Activated T-helper 1 cell treated with anti-CD3 and anti-CD28 coated beads, Interleukin-12 subunit alpha, Interleukin-12 subunit beta, Interleukin-2, Interleukin-4 antibody, amounts not matched to agents 30 ng/mL and 10 ng/mL and 1 ng/mL, durations not matched to agents 14 hours and 24 hours and 36 hours (primary cell): ENCODE data around the gene UXS1. TPM values are rescaled to one million over a fixed set of nuclear protein-coding genes. Genes with fewer than 3 reads are reported as not detected.

Experiments used
- DNase-seq: peaks from one replicate; pipeline ENCODE4 v3.0.0; 2021; ENCODE audit warnings: low spot score
- H3K27ac Mint-ChIP-seq: one replicate; pipeline ENCODE4 v1.8.0; 2021; ENCODE audit warnings: mild to moderate bottlenecking, mixed read lengths
- H3K27me3 Mint-ChIP-seq: one replicate; pipeline ENCODE4 v1.8.0; 2022; ENCODE audit warnings: mild to moderate bottlenecking, moderate library complexity, mixed read lengths; ENCODE audit not compliant: insufficient read depth
- H3K36me3 Mint-ChIP-seq: one replicate; pipeline ENCODE4 v1.8.0; 2021; ENCODE audit warnings: low read depth, mixed read lengths
- H3K4me1 Mint-ChIP-seq: one replicate; pipeline ENCODE4 v1.8.0; 2021; ENCODE audit warnings: low read depth, mixed read lengths
- H3K4me3 Mint-ChIP-seq: one replicate; pipeline ENCODE4 v1.8.0; 2021; ENCODE audit warnings: mild to moderate bottlenecking, moderate library complexity, mixed read lengths
- H3K9me3 Mint-ChIP-seq: one replicate; pipeline ENCODE4 v1.8.0; 2021; ENCODE audit warnings: mixed read lengths
- intact Hi-C: fragments of 100-400 bp; cut with micrococcal nuclease; formaldehyde crosslinking; loops from one replicate; pipeline ENCODE4 v1.15.1; 2024
- total RNA-seq: library from RNA; stranded (reverse); gene quantifications from 2 replicates; pipeline ENCODE4 v1.2.3, GENCODE V29; 2022

The UXS1 gene
- total RNA-seq, 1 donor from 2014 or later = 36.7 TPM

- intact Hi-C loops = no loop called here
- Mint-ChIP-seq H3K4me1 (peaks cover 8% of the 10 kb centered on the region), H3K27me3 (peaks cover 39% of the 10 kb centered on the region), H3K27ac (no peak overlapping the region), H3K36me3 (no peaks in the 10 kb centered on the region), H3K9me3 (no peaks in the 10 kb centered on the region), H3K4me3 (peak overlapping the region; percentile 32)
- no peak for DNase-seq
Measured at GRCh38 chr2:106065268-106065982, 128.7 kb downstream of the UXS1 start.

DNA sequence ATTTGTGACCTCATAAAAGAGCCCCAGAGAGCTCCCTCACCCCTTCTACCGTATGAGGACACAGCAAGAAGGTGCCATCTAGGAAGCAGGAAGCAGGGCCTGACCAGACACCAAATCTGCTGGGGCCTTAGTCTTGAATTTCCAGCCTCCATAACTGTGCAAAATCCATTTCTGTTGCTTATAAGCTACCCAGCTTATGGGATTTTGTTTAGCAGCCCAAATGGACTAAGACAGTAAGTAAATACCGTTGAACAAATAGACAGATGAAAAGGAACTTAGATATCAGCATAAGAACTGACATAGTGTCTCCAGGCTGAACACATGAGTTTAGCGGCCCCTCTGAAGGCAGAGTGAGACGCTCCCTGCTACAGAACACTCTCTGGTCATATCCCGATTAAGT is 130.9 kb downstream of the UXS1 start:
- intact Hi-C loops = no loop called here
- Mint-ChIP-seq H3K4me1 (peaks cover 20% of the 10 kb centered on the region), H3K9me3 (peaks cover 3% of the 10 kb centered on the region), H3K27ac (no peak overlapping the region), H3K36me3 (no peaks in the 10 kb centered on the region), H3K4me3 (no peak overlapping the region), H3K27me3 (peaks cover 22% of the 10 kb centered on the region)
- DNase-seq = no peak

DNA sequence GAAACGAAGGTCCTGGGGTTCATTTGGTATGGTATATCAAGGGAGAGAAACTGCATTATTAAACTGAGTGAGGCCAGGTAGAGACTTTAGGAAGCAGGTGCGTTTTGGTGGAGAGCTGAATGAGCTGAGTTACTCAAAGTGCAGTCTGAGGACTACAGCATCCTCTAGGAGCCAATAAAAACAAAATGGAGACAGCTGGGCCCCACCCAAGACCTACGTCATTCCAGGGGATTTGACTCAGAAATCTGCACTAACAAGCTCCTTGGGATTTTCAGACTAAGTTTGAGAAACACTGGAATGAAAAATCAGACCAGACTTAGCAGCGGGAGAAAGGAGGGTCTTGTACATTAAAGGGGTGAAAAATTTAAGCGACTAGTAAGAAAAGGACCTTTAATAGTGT is 131.5 kb downstream of the UXS1 start:
- intact Hi-C loops = no loop called here
- H3K9me3 Mint-ChIP-seq = peaks cover 3% of the 10 kb centered on the region
- H3K27me3 Mint-ChIP-seq = peaks cover 17% of the 10 kb centered on the region
- no peak for DNase-seq
- no peaks in the 10 kb centered on the region for H3K36me3 Mint-ChIP-seq
- no peak overlapping the region for H3K4me3 Mint-ChIP-seq
- H3K4me1 Mint-ChIP-seq = peaks cover 22% of the 10 kb centered on the region
- no peak overlapping the region for H3K27ac Mint-ChIP-seq

- Mint-ChIP-seq H3K27ac (no peak overlapping the region), H3K4me3 (no peak overlapping the region), H3K9me3 (peaks cover 3% of the 10 kb centered on the region), H3K27me3 (peaks cover 17% of the 10 kb centered on the region), H3K4me1 (peaks cover 30% of the 10 kb centered on the region), H3K36me3 (no peaks in the 10 kb centered on the region)
- intact Hi-C loops = no loop called here
- no peak for DNase-seq
Measured at GRCh38 chr2:106061611-106062349, 132.3 kb downstream of the UXS1 start.

DNA sequence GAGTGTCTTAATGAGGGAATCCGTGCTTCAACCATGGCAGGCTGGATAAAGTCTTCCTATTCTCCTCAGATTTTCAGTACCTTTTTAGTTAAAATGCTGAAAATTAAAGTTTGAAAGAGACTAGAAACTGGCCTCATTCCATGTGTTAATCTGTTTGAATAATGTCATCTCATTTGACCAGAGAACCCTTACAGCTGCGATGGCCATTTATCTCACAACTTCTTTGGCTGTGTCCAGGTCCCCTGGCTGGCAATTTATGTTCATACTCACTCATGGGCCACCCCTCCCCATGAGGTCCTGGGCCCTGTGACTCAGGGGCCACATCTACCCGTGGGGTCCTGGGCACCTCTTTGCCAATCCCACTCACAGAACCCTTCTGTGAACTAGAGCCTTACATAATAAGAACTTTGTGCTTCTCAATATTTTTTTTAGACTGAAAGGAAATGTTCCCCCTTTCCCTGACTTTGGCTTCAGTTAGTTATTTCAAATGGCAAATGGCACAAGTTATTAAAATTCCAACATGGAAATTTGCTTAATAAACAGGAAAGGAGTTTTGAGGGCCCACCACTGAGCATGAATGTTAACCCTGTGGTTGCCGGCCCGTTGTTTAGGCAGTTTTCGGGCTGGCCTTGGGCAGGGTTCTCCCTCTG is 134.6 kb downstream of the UXS1 start:
- DNase-seq = no peak
- intact Hi-C loops = no loop called here
- H3K9me3 Mint-ChIP-seq = peaks cover 3% of the 10 kb centered on the region
- H3K36me3 Mint-ChIP-seq = no peaks in the 10 kb centered on the region
- H3K27ac Mint-ChIP-seq = no peak overlapping the region
- no peak overlapping the region for H3K4me3 Mint-ChIP-seq
- peaks cover 41% of the 10 kb centered on the region for H3K4me1 Mint-ChIP-seq
- no peaks in the 10 kb centered on the region for H3K27me3 Mint-ChIP-seq

GRCh38 chr2:106058469-106059137 is 135.5 kb downstream of the UXS1 start:
- Mint-ChIP-seq H3K4me1 (peaks cover 48% of the 10 kb centered on the region), H3K4me3 (no peak overlapping the region), H3K36me3 (no peaks in the 10 kb centered on the region), H3K27ac (no peak overlapping the region), H3K27me3 (no peaks in the 10 kb centered on the region), H3K9me3 (peaks cover 3% of the 10 kb centered on the region)
- intact Hi-C loops = no loop called here
- DNase-seq = no peak

DNA sequence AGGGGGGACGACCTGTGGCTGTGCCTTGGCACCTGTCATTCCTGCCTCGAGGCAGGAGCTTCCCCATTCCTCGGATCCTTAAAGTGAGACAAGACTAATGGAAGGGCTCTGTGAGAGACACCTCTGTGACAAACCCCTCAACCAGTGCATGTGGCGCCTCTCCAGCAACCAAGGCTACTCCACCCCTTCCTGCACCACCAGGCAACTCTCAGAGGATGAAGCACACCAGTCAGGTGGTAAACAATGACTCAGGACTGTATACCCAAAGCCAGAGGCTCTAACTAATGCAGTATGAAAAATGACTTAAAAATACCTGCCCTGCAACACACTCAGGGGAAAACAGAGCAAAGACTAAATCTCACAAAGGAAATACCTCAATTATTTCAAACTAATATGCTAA is 136.9 kb downstream of the UXS1 start:
- H3K4me3 Mint-ChIP-seq = peak overlapping the region; percentile 50
- H3K9me3 Mint-ChIP-seq = peaks cover 3% of the 10 kb centered on the region
- no peaks in the 10 kb centered on the region for H3K27me3 Mint-ChIP-seq
- H3K36me3 Mint-ChIP-seq = no peaks in the 10 kb centered on the region
- peak; percentile 26 for DNase-seq
- peak overlapping the region; percentile 45 for H3K27ac Mint-ChIP-seq
- intact Hi-C loops = no loop called here
- H3K4me1 Mint-ChIP-seq = peaks cover 58% of the 10 kb centered on the region

- Mint-ChIP-seq H3K4me3 (no peak overlapping the region), H3K9me3 (peaks cover 2% of the 10 kb centered on the region), H3K27me3 (no peaks in the 10 kb centered on the region), H3K4me1 (peaks cover 63% of the 10 kb centered on the region), H3K27ac (no peak overlapping the region), H3K36me3 (no peaks in the 10 kb centered on the region)
- no peak for DNase-seq
- intact Hi-C loops = no loop called here
Measured at GRCh38 chr2:106054880-106055655, 139.0 kb downstream of the UXS1 start.

DNA sequence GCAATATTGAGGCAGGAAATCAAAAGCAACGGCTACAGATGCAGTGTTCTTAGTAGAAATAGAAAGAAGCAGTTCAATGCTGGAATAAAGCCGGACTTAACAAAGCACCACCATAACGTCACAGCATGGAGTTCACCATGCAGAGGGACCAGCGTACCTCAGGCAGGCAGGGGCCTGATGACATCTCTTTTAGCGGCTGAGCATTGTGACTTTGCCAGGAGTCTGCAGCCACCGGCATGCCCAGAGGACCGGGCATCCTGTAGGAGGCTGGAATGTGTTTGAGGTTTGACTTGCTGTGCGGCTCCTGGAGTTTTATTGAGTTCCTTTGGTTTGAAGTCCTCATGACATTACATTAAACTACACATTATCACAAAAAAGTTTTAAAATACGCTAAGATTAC is 139.8 kb downstream of the UXS1 start:
- intact Hi-C loops = no loop called here

GRCh38 chr2:106053581-106053980 is 140.5 kb downstream of the UXS1 start:
- H3K4me3 Mint-ChIP-seq = no peak overlapping the region
- no peak overlapping the region for H3K27ac Mint-ChIP-seq
- H3K36me3 Mint-ChIP-seq = no peaks in the 10 kb centered on the region
- intact Hi-C loops = no loop called here
- peaks cover 54% of the 10 kb centered on the region for H3K4me1 Mint-ChIP-seq
- DNase-seq = no peak
- H3K27me3 Mint-ChIP-seq = no peaks in the 10 kb centered on the region
- H3K9me3 Mint-ChIP-seq = no peaks in the 10 kb centered on the region

More for the DNA sequence above, 139.8 kb downstream of the UXS1 start:
- Mint-ChIP-seq H3K9me3 (no peaks in the 10 kb centered on the region), H3K4me3 (no peak overlapping the region), H3K27ac (no peak overlapping the region), H3K36me3 (no peaks in the 10 kb centered on the region), H3K4me1 (peaks cover 62% of the 10 kb centered on the region), H3K27me3 (no peaks in the 10 kb centered on the region)
- no peak for DNase-seq

DNA sequence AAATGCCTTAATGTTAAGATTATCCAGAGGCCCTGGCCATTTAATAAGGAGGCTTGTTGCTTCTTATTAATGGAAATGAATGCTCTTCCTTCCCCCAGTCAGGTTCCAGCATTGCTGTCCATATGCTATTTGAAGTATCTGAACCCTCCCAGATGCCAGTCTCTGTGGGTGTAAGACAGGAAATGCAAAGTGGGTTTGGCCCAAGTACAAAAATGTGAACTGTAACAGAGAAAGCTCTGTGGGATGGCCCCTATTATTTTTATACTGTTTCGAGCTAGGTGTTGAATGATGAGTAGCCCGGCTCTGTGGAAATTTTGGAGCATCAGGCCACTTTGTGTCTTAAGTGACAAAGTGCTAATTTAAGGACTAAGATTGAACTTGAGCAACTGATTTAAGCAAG is 141.0 kb downstream of the UXS1 start:
- H3K36me3 Mint-ChIP-seq = no peaks in the 10 kb centered on the region
- intact Hi-C loops = no loop called here
- H3K27ac Mint-ChIP-seq = no peak overlapping the region
- H3K27me3 Mint-ChIP-seq = no peaks in the 10 kb centered on the region
- H3K9me3 Mint-ChIP-seq = no peaks in the 10 kb centered on the region
- H3K4me1 Mint-ChIP-seq = peaks cover 50% of the 10 kb centered on the region
- no peak for DNase-seq
- no peak overlapping the region for H3K4me3 Mint-ChIP-seq

- no peaks in the 10 kb centered on the region for H3K4me1 Mint-ChIP-seq
- H3K4me3 Mint-ChIP-seq = no peak overlapping the region
- no peak for DNase-seq
- H3K27ac Mint-ChIP-seq = no peak overlapping the region
- intact Hi-C loops = no loop called here
- no peaks in the 10 kb centered on the region for H3K36me3 Mint-ChIP-seq
- no peaks in the 10 kb centered on the region for H3K9me3 Mint-ChIP-seq
- H3K27me3 Mint-ChIP-seq = no peaks in the 10 kb centered on the region
Measured at GRCh38 chr2:106044859-106045258, 149.2 kb downstream of the UXS1 start.
